GM11168 (cell line): ENCODE results near the gene LHFPL4.
"Not testable (repeated sequence)": the region's sequence is repeated elsewhere in the genome, so short reads cannot be mapped to it uniquely, and the experiment has no call there.

Experiments
- in situ Hi-C: fragments of 300-500 bp; cut with MboI; formaldehyde crosslinking; loops from one replicate; pipeline ENCODE4 v1.12.0; 2022; ENCODE audit warnings: low sequenced_read_pairs; ENCODE audit not compliant: unreplicated experiment

LHFPL4 gene

GRCh38 chr3:9548991-9549390 lies 4.6 kb downstream of the LHFPL4 start:
- in situ Hi-C loops, result no loop called here

GRCh38 chr3:9542182-9542581 lies 11.4 kb downstream of the LHFPL4 start:
- in situ Hi-C loops, result no loop called here

- in situ Hi-C loops, result no loop called here
Observed at GRCh38 chr3:9536212-9536611, 17.4 kb downstream of the LHFPL4 start.

- in situ Hi-C loops, result no loop called here
Observed at GRCh38 chr3:9534429-9534828, 19.2 kb downstream of the LHFPL4 start.

- in situ Hi-C loops, result no loop called here
Observed at GRCh38 chr3:9525078-9525477, 28.5 kb downstream of the LHFPL4 start.

- in situ Hi-C loops, result no loop called here
Observed at GRCh38 chr3:9514956-9515355, 38.7 kb downstream of the LHFPL4 start.

GRCh38 chr3:9514306-9514705 lies 39.3 kb downstream of the LHFPL4 start:
- in situ Hi-C loops, result no loop called here

GRCh38 chr3:9512456-9513045 lies 41.1 kb downstream of the LHFPL4 start:
- in situ Hi-C loops, result no loop called here

- in situ Hi-C loops, result no loop called here
Observed at GRCh38 chr3:9508781-9509180, 44.8 kb downstream of the LHFPL4 start.

- in situ Hi-C loops, result no loop called here
Observed at GRCh38 chr3:9507586-9508578, 45.7 kb downstream of the LHFPL4 start.

GRCh38 chr3:9503283-9503682 lies 50.3 kb downstream of the LHFPL4 start:
- in situ Hi-C loops, result no loop called here

- in situ Hi-C loops, result no loop called here
Observed at GRCh38 chr3:9501226-9501625, 52.4 kb downstream of the LHFPL4 start.

- in situ Hi-C loops, result no loop called here
Observed at GRCh38 chr3:9500108-9501050, 53.2 kb downstream of the LHFPL4 start.

- in situ Hi-C loops, result no loop called here
Observed at GRCh38 chr3:9499455-9500107, 54.0 kb downstream of the LHFPL4 start.

GRCh38 chr3:9498781-9499180 lies 54.8 kb downstream of the LHFPL4 start:
- in situ Hi-C loops, result no loop called here

GRCh38 chr3:9497821-9498565 lies 55.6 kb downstream of the LHFPL4 start:
- in situ Hi-C loops, result no loop called here

- in situ Hi-C loops, result no loop called here
Observed at GRCh38 chr3:9496893-9497292, 56.7 kb downstream of the LHFPL4 start.

GRCh38 chr3:9494036-9494435 lies 59.6 kb downstream of the LHFPL4 start:
- in situ Hi-C loops, result not testable (repeated sequence)

- in situ Hi-C loops, result no loop called here
Observed at GRCh38 chr3:9491506-9491905, 62.1 kb downstream of the LHFPL4 start.
